Stimulated activated CD4-positive, alpha-beta T cell treated with anti-CD3 and anti-CD28 coated beads, Interleukin-15, amount 100 ng/mL, for 1 hour (primary cell): Measurements from ENCODE around the gene XK.

Source experiments
- DNase-seq, 2 donors: peaks; one replicate each; pipeline ENCODE4 v3.0.0-alpha.2; 2020; ENCODE audit warnings: low read depth in 1 of 2, low spot score in 1 of 2

XK gene

GRCh38 chrX:37679230-37679629 is 6.4 kb upstream of the XK start:
- no peak for DNase-seq

GRCh38 chrX:37679888-37680287 is 5.7 kb upstream of the XK start:
- DNase-seq: no peak

- DNase-seq: no peak
These were observed 1.2 kb upstream of the XK start for GRCh38 chrX:37684426-37684825.

GRCh38 chrX:37684973-37685372 is 618 bp upstream of the XK start:
- DNase-seq: no peak

DNA sequence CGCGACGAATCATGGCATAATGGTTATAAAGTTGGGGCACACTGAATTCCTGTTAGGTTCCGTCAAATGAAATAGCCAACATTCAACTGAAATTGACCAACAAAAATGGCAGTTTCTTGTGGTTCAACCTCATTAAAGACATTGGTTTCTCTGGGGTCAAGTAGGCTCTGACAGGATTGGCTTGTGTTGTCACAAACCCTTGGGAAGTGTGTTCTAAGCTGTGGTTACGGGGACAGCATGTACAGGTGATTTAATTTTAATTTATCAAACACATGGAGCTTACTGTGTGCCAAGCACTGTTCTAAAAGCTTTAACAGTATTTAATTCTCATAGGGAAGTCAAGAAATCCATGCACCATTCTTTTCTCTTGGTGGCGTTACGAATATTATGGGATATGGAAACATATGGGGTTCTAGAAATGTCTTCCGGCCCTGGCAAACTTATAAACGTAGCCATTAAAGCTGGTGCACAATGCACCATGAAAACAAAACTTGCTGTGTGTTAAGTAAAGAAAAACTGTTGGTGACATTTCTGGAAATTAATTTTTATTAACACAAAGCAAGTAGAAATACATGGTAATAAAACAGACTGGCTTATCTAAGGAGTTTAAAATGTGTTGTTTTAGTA is 891 bp downstream of the XK start:
- DNase-seq: no peak

DNA sequence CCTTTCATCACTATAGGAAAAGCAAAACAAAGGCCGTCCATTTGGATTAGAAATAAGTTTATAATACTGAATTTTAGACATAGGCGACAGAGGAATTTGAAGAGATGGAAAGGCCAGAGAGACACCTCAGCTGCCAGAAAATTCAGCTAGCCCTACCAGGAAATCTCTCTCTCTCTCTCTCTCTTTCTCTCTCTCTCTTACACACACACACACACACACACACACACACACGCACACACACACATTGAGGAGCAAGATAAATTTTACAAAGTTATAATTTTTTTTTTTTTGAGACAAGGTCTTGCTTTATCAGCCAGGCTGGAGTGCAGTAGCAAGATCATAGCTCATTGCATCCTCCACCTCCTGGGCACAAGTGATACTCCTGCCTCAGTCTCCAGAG is 1.4 kb downstream of the XK start:
- no peak for DNase-seq

- no peak for DNase-seq
These were observed 4.5 kb downstream of the XK start for GRCh38 chrX:37690119-37690518.

GRCh38 chrX:37692918-37693317 is 7.3 kb downstream of the XK start:
- no peak for DNase-seq

GRCh38 chrX:37697169-37697760 is 11.7 kb downstream of the XK start:
- DNase-seq: no peak

DNA sequence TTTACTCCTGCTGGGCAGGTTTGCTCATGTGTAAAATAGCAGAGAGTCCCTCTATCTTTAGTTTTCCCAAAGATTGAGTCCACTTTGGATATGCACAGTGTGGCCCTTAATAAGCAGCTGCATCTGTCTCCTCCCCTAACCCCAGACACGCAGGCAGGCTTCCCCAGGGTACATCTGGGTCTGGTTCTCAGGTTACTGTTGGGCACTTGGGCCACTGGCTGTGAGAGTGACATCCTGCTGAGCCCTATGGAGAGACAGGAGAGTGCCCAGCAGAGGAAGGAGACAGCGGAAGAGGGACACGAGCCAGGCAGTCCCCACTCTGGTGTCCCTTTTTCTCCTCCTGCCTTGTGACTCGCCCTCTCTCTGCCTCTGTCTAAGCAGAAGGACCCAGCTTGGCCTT is 16.0 kb downstream of the XK start:
- DNase-seq: no peak

GRCh38 chrX:37711991-37712390 is 26.4 kb downstream of the XK start:
- DNase-seq: no peak

- no peak for DNase-seq
These were observed 26.9 kb downstream of the XK start for GRCh38 chrX:37712458-37712857.

- no peak for DNase-seq
These were observed 28.9 kb downstream of the XK start for GRCh38 chrX:37714479-37714878.

DNA sequence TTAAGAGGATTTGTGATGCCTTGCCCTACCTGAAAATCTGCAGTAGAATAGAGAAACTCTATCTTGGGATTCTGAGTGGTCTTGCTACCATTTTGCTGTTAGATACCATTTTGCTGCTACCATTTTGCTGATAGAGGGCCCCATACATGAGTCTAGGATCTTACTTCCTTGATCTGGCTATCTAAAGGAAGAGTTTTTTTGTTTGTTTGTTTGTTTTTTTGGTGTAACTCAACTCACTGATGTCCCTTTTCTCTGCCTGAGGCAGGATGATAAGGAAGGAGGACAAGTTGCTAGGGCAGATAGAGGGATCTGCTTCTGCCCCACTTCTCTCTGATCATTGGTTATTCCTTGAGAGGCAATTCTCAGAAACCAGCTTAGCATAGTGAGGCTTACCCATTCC is 31.0 kb downstream of the XK start:
- DNase-seq: no peak

- DNase-seq: no peak
These were observed 32.1 kb downstream of the XK start for GRCh38 chrX:37717708-37718107.

DNA sequence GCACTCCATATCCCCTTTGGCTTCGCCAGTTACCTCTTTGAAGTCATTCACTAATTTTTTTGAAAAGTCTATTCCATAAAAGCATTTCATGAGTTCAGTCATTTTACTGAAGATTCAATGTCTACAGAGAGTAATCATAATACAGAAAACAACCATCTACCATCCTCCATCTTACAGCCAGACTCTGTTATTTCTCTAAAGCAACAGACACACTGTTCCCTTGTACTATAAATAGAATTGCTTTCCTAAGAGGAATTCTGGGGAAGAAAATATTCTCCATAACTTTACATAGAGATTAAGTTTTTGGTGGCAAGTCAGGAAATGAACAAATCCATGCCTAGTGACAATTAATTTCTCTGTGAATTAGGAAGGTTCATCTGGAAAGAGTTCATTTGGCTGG is 37.0 kb downstream of the XK start:
- DNase-seq: no peak

GRCh38 chrX:37726346-37726745 is 40.8 kb downstream of the XK start:
- DNase-seq: no peak

DNA sequence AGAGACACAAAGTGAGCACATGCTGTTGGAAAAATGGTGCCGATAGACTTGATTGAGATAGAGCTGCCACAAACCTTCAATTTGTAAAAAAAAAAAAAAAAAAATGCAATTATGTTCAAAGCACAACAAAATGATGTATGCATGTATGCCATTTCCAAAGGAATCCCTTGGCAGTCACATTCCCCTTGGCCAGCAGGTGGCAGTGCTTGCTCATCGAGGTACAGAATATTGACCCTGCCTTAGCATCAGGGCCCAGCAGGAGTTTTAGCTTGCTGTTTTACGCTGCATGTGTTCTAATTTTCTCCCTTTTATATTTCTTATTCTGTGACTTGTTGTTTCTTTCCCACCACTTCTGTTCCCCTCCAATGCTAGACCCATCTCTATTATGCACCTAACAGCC is 59.8 kb downstream of the XK start:
- peak; percentile 42 to 57 for DNase-seq

- DNase-seq: no peak
These were observed 60.2 kb downstream of the XK start for GRCh38 chrX:37745835-37746217.

- no peak for DNase-seq
These were observed 60.8 kb downstream of the XK start for GRCh38 chrX:37746218-37746941.

DNA sequence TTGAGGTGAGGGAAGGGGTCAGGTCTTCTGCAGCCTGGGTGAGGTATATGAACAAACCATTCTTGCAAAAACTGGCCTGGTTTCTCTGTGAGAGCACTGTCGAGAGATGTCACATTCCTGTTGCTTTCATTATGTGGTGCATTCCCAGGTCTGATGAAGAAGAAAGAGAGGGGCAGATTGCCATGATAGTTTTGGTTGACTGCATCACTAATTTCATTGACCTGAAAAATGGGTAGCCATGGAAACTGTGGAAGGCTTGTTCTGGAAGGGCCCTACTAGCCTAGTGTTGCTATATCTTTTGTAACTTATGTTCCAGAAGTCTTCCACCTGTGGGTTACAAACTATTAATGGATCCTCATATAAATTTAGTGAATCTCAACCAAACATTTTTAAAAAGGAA is 61.4 kb downstream of the XK start:
- DNase-seq: no peak

GRCh38 chrX:37752281-37752680 is 66.7 kb downstream of the XK start:
- no peak for DNase-seq

DNA sequence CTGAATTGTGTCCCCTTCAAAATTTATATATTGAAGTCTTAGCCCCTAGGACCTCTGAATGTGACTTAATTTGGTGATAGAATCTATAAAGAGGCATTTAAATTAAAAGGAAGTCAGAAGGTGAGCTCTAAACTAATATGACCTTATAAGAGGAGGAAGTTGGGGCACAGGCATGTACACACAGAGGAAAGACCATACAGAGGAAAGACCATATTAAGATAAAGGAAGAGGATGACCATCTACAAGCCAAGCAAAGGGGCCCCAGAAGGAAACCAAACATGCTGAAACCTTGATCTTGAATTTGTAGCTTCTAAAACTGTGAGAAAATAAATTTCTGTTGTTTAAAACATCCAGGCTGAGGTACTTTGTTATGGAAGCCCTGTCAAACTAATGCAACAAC is 67.3 kb downstream of the XK start:
- no peak for DNase-seq
